DMS 273 (cell line): ENCODE data around the gene HRC.
"Not testable (repeated sequence)": the region's sequence is repeated elsewhere in the genome, so short reads cannot be mapped to it uniquely, and the experiment has no call there.

Source experiments
- DNase-seq: peaks from one replicate; lab custom pipeline; 2025; ENCODE audit not compliant: unreplicated experiment; lab: John Stamatoyannopoulos, UW

The HRC gene

GRCh38 chr19:49160450-49161189 is 5.4 kb upstream of the HRC start:
- DNase-seq, result no peak

DNA sequence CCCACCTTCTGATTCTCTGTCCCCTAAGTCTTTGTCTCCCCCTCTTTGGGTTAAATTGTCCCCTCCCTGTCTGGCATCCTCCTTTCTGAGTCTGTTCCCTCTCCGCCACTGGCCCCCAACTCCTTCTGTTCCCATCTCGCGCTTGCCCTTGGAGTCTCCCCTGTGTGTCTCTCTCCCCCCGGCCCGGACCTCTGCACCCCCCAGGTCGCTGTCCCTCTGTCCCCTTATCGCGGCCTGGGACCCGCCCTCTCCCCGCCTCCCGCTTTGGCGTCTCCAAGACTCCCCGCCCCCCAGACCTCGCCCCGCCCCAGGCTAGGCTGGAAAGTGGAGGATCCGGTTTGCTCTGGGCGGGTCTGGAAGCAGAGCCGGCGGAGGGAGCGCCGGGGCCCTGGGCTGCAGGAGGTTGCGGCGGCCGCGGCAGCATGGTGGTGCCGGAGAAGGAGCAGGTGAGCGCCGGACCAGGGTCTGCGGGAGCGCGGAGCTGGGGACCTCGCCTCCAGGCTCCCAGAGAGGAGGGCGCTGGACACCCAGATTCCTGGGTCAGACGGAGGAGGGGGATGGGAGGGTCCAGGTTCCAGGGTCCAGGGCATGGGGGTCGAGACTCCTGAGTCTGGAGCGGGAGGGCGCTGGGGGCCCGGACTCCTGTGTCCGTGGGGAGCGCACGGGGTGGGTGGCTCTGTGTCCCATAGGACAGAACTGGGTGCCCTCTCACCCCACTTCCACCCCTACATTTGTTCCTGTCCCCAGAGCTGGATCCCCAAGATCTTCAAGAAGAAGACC is 2.4 kb upstream of the HRC start, which contains the start of gene TRPM4:
Gene TRPM4 (plus strand): TSS at position 348 of the 780 bp plus-strand sequence. CDS start 75 bp downstream, at position 423.
- DNase-seq, result peak; percentile 93

- peak; percentile 45 for DNase-seq
Observed at GRCh38 chr19:49155820-49156346, 687 bp upstream of the HRC start.

DNA sequence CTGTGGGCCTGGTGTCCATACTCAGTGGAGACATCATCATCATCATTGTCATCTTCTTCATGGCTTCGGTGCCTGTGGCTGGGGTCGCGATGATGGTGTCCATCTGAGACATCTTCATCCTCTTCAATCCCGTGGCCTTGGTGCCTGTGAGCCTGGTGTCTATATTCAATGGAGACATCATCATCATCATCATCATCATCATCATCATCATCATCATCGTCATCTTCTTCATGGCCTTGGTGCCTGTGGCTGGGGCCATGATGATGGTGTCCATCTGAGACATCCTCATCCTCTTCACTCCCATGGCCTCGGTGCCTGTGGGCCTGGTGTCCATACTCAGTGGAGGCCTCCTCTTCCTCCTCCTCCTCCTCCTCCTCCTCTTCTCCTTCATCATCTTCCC is 917 bp downstream of the HRC start:
- no peak for DNase-seq

- DNase-seq, result no peak
Observed at GRCh38 chr19:49153167-49153809, 1.9 kb downstream of the HRC start.

DNA sequence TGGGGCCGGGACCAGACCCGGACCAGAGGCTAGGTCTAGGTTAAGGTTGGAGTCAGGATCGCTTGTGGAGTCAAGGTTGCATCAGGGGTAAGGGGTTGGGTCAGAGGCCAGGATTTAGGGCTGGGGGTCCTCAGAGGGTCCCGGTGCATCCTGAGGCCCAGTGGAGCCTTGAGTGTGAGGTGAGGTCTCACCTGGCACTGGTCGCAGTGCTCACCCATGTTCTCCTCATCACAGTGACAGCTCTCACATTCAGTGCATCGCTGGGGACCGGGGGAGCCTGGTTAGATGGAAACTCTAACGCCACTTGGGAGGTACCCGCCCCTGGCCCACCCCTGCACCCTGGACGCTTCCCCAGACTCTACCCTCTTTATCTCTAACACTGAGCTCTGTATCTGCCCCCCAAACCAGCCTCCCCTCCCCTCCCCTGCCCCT is 3.1 kb downstream of the HRC start:
- DNase-seq, result peak; percentile 57

DNA sequence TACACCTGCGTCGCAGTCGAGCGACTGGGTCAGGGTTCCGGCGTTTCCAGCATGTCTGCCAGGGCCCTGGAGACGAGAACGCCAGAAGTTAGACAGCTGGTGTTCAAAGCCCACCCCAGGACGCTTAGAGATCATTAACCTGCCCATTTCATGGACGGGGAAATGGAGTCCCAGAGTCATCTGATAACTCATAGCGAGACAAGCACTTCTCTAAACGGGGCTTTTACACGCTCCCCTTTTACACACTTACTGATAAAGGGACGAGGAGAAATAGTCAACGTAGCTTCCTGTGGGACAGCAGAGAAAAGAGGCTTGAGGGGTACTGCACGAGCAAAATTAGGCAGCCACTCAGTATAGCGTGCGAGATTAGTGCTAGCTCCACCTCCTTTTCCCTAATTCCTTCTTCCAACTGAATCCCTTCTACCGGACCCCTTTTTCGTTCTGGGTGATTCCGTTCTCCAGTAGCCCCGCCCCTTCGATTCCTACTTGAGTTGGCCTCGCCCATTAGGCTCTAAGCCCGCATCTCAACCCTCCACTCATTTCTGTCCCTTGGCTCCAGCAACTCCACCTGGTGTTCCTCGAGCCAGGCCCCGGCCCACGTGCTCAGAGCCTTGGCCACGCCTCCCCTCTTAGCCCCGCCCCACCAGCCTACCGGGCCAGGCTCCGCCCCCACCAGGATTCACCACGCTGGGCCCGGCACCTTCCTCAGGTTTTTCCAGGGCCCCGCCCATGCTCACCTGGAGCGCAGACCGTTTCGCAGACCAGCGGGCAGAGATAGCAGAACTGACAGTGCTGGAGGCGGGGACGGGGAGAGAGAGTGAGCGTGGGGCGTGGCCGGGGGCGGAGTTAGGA is 3.7 kb downstream of the HRC start:
- DNase-seq, result peak; percentile 96

GRCh38 chr19:49150944-49151243 is 4.3 kb downstream of the HRC start:
- no peak for DNase-seq

- DNase-seq, result peak; percentile 97
Observed at GRCh38 chr19:49150106-49150943, 4.9 kb downstream of the HRC start.

GRCh38 chr19:49149652-49150105 is 5.5 kb downstream of the HRC start:
- peak; percentile 96 for DNase-seq

DNA sequence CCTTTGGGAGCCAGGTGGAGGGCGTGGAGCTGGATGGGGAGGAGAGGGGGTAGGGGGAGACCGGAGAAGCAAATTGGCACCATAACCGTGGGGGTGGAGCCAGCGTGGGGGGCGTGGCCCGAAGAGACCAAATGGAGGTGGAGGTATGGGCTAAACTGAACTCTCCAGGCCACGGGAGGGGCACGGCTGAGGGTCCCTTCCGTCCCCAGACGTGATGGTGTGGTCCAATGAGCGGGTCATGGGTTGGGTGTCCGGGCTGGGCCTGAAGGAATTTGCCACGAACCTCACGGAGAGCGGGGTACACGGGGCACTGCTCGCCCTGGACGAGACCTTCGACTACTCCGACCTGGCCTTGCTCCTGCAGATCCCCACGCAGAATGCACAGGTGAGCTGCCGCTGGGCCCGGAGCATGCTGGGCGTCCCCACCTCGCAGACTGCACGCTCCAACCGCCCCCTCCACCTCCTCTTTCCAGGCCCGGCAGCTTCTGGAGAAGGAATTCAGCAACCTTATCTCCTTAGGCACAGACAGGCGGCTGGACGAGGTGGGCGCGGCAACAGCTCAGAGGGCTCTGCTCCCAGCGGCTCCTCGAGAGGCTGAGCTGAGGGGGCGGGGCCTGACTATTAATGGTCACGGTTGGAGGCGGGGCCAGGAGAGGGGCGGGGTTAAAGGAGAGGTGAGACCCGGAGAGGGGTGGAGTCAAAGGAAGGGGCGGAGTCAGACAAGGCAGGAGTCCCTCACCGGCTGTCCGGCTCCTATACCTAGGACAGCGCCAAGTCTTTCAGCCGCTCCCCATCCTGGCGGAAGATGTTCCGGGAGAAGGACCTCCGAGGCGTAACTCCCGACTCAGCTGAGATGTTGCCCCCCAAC is 6.2 kb downstream of the HRC start:
- peak; percentile 99 for DNase-seq

GRCh38 chr19:49148044-49148682 is 7.0 kb downstream of the HRC start:
- DNase-seq, result no peak

DNA sequence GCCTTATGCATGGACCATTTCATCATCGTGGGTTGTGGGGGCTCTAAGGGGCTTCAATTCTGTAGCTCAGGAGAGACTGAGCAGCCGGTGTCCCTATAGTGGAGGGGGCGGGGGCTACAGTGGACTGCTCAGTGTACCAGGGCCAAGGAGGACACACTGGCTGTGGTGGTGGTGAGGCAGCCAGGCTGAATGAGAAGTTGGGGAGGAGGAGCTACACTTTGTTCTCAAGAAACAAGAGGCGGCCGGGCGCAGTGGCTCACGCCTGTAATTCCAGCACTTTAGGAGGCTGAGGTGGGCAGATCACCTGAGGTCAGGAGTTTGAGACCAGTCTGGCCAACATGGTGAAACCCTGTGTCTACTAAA is 8.8 kb downstream of the HRC start:
- DNase-seq, result not testable (repeated sequence)

GRCh38 chr19:49145573-49146407 is 9.4 kb downstream of the HRC start:
- peak; percentile 85 for DNase-seq

- DNase-seq, result peak; percentile 93
Observed at GRCh38 chr19:49142866-49143335, 12.3 kb downstream of the HRC start.

GRCh38 chr19:49141352-49141751 is 13.8 kb downstream of the HRC start:
- no peak for DNase-seq

DNA sequence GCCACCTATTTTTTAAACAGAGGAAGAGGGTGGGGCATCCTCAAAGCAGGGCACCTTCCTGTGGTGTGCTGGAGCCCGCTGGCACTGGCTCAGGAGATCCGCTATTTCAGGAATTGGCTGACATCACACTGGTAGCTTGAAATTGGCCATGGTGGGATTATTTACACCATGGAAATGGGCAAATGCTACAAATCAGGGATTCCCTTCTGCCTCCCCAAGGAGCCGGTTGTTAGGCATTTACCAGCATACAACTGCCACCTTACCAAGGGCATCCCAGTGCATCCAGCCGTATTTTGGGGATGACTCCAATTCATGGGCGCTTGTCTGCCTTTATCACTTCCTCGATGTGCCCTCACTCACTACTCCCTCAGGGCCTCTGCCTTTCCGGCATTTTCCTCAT is 14.2 kb downstream of the HRC start:
- DNase-seq, result no peak
